Uterus (tissue), 2 donors: ENCODE results near the gene CDR2L.

ENCODE experiments used
- POLR2A ChIP-seq, 2 donors: fragments of 450-650 bp; IDR thresholded peaks; one replicate each; pipeline ENCODE4 v1.6.1; 2016; ENCODE audit warnings: antibody characterized with exemption in 2 of 2, mild to moderate bottlenecking in 1 of 2, moderate library complexity in 1 of 2
- TF ChIP-seq, protein P1 (sequence below), 4 experiments: fragments of 200-600 bp in 2 of 4; fragments of 450-650 bp in 2 of 4; sonication (generic) in 2 of 4; IDR thresholded peaks; one replicate each; pipeline ENCODE4 v1.5.1; 2016 to 2019; ENCODE audit warnings: antibody characterized with exemption in 4 of 4, mild to moderate bottlenecking in 2 of 4, moderate library complexity in 1 of 4

DNA sequence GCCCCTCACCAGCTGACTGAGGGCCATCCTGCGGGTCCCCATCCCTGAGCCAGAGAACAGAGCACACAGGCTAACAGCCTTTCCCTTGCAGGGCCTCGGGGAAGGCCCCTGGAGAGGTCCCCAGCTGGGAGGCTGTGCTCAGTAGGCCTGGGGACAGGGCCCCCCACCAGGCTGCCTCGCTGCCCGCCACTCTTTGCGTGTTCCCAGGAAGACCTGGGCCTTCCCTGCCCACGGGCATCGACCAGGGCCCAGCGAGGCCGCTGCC, 15.7 kb upstream of the CDR2L start:
- TF ChIP-seq POLR2A (IDR thresholded peaks at IDR 0.05) = no peak
- TF ChIP-seq, protein P1, sequence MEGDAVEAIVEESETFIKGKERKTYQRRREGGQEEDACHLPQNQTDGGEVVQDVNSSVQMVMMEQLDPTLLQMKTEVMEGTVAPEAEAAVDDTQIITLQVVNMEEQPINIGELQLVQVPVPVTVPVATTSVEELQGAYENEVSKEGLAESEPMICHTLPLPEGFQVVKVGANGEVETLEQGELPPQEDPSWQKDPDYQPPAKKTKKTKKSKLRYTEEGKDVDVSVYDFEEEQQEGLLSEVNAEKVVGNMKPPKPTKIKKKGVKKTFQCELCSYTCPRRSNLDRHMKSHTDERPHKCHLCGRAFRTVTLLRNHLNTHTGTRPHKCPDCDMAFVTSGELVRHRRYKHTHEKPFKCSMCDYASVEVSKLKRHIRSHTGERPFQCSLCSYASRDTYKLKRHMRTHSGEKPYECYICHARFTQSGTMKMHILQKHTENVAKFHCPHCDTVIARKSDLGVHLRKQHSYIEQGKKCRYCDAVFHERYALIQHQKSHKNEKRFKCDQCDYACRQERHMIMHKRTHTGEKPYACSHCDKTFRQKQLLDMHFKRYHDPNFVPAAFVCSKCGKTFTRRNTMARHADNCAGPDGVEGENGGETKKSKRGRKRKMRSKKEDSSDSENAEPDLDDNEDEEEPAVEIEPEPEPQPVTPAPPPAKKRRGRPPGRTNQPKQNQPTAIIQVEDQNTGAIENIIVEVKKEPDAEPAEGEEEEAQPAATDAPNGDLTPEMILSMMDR (IDR thresholded peaks at IDR 0.05) = no peak
